Choroid plexus epithelial cell (primary cell): ENCODE measurements around the gene MIA.
A peak's percentile ranks its signal among the peaks of the same experiment; 100 is the strongest.

Source experiments
- DNase-seq: peaks from one replicate; pipeline ENCODE4 v3.0.0-alpha.2; 2010; ENCODE audit warnings: low read depth
- H3K4me3 ChIP-seq: 2 replicates; pipeline ENCODE4 v1.5.1; 2011; ENCODE audit warnings: low read depth, mild to moderate bottlenecking, control low read depth, low read length, moderate library complexity
- TF ChIP-seq, protein P1 (sequence below): conservative IDR thresholded peaks from 2 replicates; pipeline ENCODE4 v1.5.1; 2011; ENCODE audit warnings: low read depth, mild to moderate bottlenecking, control low read depth, inconsistent platforms, low read length, moderate library complexity

The MIA gene

GRCh38 chr19:40752257-40752781 is 23.0 kb upstream of the MIA start:
- TF ChIP-seq, protein P1, sequence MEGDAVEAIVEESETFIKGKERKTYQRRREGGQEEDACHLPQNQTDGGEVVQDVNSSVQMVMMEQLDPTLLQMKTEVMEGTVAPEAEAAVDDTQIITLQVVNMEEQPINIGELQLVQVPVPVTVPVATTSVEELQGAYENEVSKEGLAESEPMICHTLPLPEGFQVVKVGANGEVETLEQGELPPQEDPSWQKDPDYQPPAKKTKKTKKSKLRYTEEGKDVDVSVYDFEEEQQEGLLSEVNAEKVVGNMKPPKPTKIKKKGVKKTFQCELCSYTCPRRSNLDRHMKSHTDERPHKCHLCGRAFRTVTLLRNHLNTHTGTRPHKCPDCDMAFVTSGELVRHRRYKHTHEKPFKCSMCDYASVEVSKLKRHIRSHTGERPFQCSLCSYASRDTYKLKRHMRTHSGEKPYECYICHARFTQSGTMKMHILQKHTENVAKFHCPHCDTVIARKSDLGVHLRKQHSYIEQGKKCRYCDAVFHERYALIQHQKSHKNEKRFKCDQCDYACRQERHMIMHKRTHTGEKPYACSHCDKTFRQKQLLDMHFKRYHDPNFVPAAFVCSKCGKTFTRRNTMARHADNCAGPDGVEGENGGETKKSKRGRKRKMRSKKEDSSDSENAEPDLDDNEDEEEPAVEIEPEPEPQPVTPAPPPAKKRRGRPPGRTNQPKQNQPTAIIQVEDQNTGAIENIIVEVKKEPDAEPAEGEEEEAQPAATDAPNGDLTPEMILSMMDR = no peak
- H3K4me3 ChIP-seq = peak overlapping the region; percentile 90
- no peak for DNase-seq

DNA sequence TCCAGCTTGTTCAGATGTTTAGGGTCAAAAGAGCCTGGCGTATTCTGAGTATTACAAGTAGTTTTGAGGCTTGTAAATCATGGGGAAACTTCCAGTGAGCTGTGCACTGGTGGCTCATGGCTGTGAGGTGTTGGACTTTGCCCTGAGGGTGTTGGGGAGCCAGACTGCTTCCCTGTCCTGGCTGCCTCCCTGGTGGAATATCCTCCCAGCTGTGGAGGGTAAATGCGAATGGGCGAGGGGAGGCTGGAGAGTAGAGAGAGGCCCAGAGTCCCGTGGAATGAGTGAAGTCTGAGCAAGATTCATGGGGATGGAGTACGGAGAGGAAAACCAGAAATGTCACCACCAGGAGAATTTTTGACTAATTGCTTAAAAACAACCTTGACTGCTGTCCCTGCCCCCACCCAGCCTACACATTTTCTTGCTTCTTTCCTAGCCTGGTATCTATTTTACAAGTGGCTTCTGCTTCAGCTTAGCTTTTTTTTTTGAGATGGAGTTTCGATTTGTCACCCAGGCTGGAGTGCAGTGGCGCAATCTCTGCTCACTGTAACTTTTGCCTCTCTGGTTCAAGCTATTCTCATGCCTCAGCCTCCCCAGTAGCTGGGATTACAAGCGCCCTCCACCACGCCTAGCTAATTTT is 20.6 kb upstream of the MIA start:
- no peak overlapping the region for H3K4me3 ChIP-seq
- TF ChIP-seq, protein P1 = no peak
- DNase-seq = no peak

GRCh38 chr19:40755248-40755624 is 20.1 kb upstream of the MIA start:
- no peak for DNase-seq
- no peak overlapping the region for H3K4me3 ChIP-seq
- TF ChIP-seq, protein P1 = no peak

DNA sequence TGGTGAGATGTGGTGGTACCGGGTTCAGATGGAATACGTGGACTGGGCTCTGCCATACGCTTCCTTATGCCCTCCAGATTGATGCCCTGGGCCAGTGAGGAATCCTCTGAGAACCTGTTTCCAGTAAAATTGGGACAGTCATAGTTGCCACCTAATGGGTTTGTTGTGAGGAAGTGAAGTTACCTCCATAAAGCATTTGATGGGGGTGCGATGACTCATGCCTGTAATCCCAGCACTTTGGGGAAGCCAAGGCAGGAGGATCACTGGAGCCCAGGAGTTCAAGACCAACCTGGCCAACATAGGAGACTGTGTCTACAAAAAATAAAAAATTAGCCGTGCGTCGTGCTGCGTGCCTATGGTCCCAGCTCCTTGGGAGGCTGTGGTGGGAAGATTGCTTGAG is 19.5 kb upstream of the MIA start:
- H3K4me3 ChIP-seq = no peak overlapping the region
- DNase-seq = no peak
- TF ChIP-seq, protein P1 = no peak

GRCh38 chr19:40756502-40757110 is 18.7 kb upstream of the MIA start:
- no peak overlapping the region for H3K4me3 ChIP-seq
- DNase-seq = no peak
- TF ChIP-seq, protein P1 = no peak

GRCh38 chr19:40758491-40758890 is 16.8 kb upstream of the MIA start:
- TF ChIP-seq, protein P1 = no peak
- no peak for DNase-seq
- H3K4me3 ChIP-seq = no peak overlapping the region

DNA sequence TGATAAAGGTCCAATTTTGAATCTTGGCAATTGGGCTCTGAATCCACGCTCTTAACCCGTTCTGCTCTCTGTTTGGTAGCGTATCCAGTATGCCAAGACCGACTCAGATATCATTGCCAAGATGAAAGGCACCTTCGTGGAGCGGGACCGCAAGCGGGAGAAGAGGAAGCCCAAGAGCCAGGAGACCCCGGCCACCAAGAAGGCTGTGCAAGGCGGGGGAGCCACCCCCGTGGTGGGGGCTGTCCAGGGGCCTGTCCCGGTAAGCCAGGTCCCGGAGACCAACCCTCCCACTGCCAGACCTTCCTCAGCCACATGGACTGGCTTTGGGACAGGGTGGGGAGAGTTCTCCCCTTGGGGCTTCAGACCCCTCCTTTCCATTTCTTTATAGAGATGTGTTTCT is 16.0 kb upstream of the MIA start:
- DNase-seq = no peak
- TF ChIP-seq, protein P1 = no peak
- H3K4me3 ChIP-seq = no peak overlapping the region
